H1 (cell line): ENCODE data around the gene NUP210L. TPM values are rescaled to one million over a fixed set of nuclear protein-coding genes. Genes with fewer than 3 reads are reported as not detected.

Source experiments
- ATF3 ChIP-seq: IDR thresholded peaks from 2 replicates; pipeline ENCODE4 v1.6.1; 2011; ENCODE audit warnings: low read depth, mild to moderate bottlenecking, low read length; ENCODE audit not compliant: insufficient read depth
- SUZ12 ChIP-seq: fragments of 200-600 bp; sonication (generic); IDR thresholded peaks from 2 replicates; pipeline ENCODE4 v1.6.1; 2012; ENCODE audit warnings: mild to moderate bottlenecking, inconsistent platforms, low read length, moderate library complexity, mixed read lengths
- USF2 ChIP-seq: IDR thresholded peaks from 2 replicates; pipeline ENCODE4 v1.6.1; 2011; ENCODE audit warnings: low read length, improper control_type of control experiment
- polyA plus RNA-seq, 7 experiments: library from polyadenylated mRNA; depleted of rRNA in 3 of 7; stranded (reverse) in 5 of 7; unstranded in 2 of 7; fragments of >200 nt in 5 of 7; fragments of 200-250 nt in 2 of 7; gene quantifications; 1 replicate in 5 of 7; 2 replicates in 1 of 7; 4 replicates in 1 of 7; pipeline versions ENCODE4 v1.2.1 to v1.2.3, GENCODE V29; 2011 to 2013; ENCODE audit warnings: missing spikeins in 2 of 7, mixed read lengths in 2 of 7
- total RNA-seq: library from RNA; stranded (reverse); fragmentation: NEBNext Ultra II Directional; extraction: Animal tissue kit (Norgen Biotek cat#: 25700); gene quantifications from 2 replicates; pipeline ENCODE4 v1.2.1, GENCODE V29; 2021

The NUP210L gene
- total and polyA plus RNA-seq, 2 of the 8 experiments (the other 6 are each of a cell fraction or from before 2014, with no cell fraction given) = not detected

- TF ChIP-seq SUZ12 (no peak), USF2 (no peak), ATF3 (no peak)
- TF ChIP-seq, all 59 proteins: peak for 0
Observed at GRCh38 chr1:153973071-153973470, 181.8 kb downstream of the NUP210L start (continued).
